Transverse colon (tissue), 3 donors: ENCODE results near the gene OLFM3.

ENCODE experiments used
- POLR2A ChIP-seq: fragments of 450-650 bp; IDR thresholded peaks from one replicate; pipeline ENCODE4 v1.6.1; 2016; ENCODE audit warnings: antibody characterized with exemption, mild to moderate bottlenecking, moderate library complexity
- TF ChIP-seq, protein P1 (sequence below), 5 experiments: fragments of 200-600 bp in 3 of 5; fragments of 450-650 bp in 2 of 5; sonication (generic) in 3 of 5; IDR thresholded peaks; 1 replicate in 2 of 5; 2 replicates in 3 of 5; pipeline ENCODE4 v1.5.1; 2016 to 2017; ENCODE audit warnings: antibody characterized with exemption in 5 of 5, inconsistent platforms in 3 of 5, mild to moderate bottlenecking in 2 of 5, moderate library complexity in 1 of 5

DNA sequence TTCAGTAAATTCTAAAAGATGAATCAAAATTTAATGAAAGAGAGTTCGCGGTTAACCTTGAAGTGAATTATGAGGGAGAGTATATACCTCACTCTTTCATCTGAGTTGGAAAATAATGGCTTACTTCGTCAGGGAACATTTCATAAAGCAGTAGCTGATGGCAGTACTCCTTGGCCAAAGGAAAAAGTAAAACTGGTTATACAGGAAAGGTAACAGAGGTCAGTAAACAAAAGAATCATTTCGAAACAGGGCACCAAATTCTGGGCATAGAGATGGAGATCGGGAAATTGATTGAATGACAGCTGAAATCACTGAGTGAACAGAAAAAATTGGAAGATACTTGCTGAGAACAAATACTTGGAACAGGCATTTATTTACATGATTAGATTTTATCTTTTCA lies 199.0 kb downstream of the OLFM3 start:
- TF ChIP-seq, protein P1, sequence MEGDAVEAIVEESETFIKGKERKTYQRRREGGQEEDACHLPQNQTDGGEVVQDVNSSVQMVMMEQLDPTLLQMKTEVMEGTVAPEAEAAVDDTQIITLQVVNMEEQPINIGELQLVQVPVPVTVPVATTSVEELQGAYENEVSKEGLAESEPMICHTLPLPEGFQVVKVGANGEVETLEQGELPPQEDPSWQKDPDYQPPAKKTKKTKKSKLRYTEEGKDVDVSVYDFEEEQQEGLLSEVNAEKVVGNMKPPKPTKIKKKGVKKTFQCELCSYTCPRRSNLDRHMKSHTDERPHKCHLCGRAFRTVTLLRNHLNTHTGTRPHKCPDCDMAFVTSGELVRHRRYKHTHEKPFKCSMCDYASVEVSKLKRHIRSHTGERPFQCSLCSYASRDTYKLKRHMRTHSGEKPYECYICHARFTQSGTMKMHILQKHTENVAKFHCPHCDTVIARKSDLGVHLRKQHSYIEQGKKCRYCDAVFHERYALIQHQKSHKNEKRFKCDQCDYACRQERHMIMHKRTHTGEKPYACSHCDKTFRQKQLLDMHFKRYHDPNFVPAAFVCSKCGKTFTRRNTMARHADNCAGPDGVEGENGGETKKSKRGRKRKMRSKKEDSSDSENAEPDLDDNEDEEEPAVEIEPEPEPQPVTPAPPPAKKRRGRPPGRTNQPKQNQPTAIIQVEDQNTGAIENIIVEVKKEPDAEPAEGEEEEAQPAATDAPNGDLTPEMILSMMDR (IDR thresholded peaks at IDR 0.05) = no peak
- TF ChIP-seq POLR2A = no peak
